Vagina (tissue), 2 donors: ENCODE results near the gene FH. TPM values are rescaled to one million over a fixed set of nuclear protein-coding genes. Genes with fewer than 3 reads are reported as not detected.

ENCODE experiments used
- DNase-seq, 2 donors: peaks; one replicate each; pipeline ENCODE4 v3.0.0-alpha.2; 2017; ENCODE audit errors: extremely low spot score in 2 of 2
- H3K27ac ChIP-seq: fragments of 200-600 bp; sonication (generic); one replicate; pipeline ENCODE4 v1.5.1; 2019
- H3K27me3 ChIP-seq: fragments of 200-600 bp; sonication (generic); one replicate; pipeline ENCODE4 v1.5.1; 2019
- H3K36me3 ChIP-seq, 2 donors: fragments of 200-600 bp; sonication (generic); one replicate each; pipeline ENCODE4 v1.5.1; 2017 to 2019
- H3K4me1 ChIP-seq: fragments of 200-600 bp; sonication (generic); one replicate; pipeline ENCODE4 v1.5.1; 2019
- H3K4me3 ChIP-seq, 2 donors: fragments of 200-600 bp; sonication (generic); 1 replicate in 1 of 2; 2 replicates in 1 of 2; pipeline ENCODE4 v1.5.1; 2016 to 2019
- H3K9me3 ChIP-seq: fragments of 200-600 bp; sonication (generic); one replicate; pipeline ENCODE4 v1.5.1; 2019
- CTCF ChIP-seq, 3 experiments: fragments of 450-650 bp in 2 of 3; fragments of 200-600 bp in 1 of 3; sonication (generic) in 1 of 3; IDR thresholded peaks; one replicate each; pipeline ENCODE4 v1.5.1; 2017 to 2019; ENCODE audit warnings: antibody characterized with exemption in 3 of 3, mild to moderate bottlenecking in 2 of 3, moderate library complexity in 2 of 3
- POLR2A ChIP-seq, 2 donors: fragments of 450-650 bp; IDR thresholded peaks; one replicate each; pipeline ENCODE4 v1.6.1; 2017; ENCODE audit warnings: antibody characterized with exemption in 2 of 2, mild to moderate bottlenecking in 2 of 2, moderate library complexity in 2 of 2
- POLR2AphosphoS5 ChIP-seq, 2 donors: sonication (generic); formaldehyde crosslinking; IDR thresholded peaks; one replicate each; pipeline ENCODE4 v1.9.0; 2017; ENCODE audit warnings: antibody characterized with exemption in 2 of 2, mild to moderate bottlenecking in 2 of 2, low read depth in 1 of 2; ENCODE audit not compliant: insufficient read depth in 1 of 2
- intact Hi-C: fragments of 100-400 bp; cut with DNase I; formaldehyde crosslinking; loops from one replicate; pipeline ENCODE4 v1.15.1; 2023
- total RNA-seq: library from RNA; depleted of rRNA; stranded (reverse); fragments of >200 nt; gene quantifications from one replicate; pipeline ENCODE4 v1.2.3, GENCODE V29; 2016

The FH gene
- total RNA-seq, result 33.6 TPM

DNA sequence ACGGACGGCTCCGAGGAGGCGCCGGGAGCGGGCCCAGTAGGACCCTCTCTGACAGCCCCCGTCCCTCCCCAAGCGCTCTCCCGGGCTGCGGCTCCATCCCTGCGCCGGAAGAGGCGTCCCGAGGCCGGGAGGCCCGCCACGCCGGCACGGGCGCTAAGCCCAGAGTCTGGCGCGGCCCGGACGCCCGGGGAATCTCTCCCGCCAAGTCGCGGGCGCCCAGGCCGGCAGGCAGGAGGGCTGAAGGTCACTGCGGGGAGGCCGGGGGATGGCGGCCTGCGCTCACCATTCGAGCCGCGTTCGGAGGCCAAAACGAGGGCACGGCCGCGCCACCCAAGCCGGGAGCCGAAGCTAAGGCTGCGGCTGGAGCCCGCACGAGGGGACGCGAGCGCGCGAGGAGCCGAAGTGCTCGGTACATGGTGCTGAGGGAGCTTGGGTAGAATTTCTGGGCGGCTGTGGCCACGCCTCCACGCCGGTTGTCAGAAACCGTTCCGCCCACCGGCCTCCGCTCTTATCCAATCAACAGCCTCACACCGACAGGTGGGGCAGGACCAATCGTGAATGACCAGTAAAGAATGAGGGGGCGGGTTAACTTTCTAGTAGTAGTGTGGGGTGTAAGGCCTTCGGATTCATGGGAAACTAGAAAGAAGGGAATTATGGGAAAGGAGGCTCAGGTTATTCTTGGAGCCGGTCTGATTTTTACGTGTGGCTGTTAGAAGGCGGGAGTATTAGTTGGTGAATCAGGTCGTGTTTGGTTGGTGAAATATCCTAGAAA lies at the start of gene FH:
TSS of gene FH (minus strand) at position 448 of the 772 bp plus-strand sequence. CDS start at position 415, 33 bp downstream.
- intact Hi-C loops, result no loop called here
- H3K4me1 ChIP-seq, result peaks cover 18% of the 10 kb centered on the region
- H3K9me3 ChIP-seq, result no peaks in the 10 kb centered on the region
- H3K27ac ChIP-seq, result peak within 1 kb of the TSS; percentile 79
- H3K36me3 ChIP-seq, result no peaks in the 10 kb centered on the region
- H3K27me3 ChIP-seq, result no peaks in the 10 kb centered on the region
- peak within 1 kb of the TSS; percentile 75 to 79 for H3K4me3 ChIP-seq
- peak; percentile 98 to 99 for DNase-seq
- TF ChIP-seq POLR2A (IDR thresholded peaks at IDR 0.05) (peak in 1 of 2 donors; percentile 83), POLR2AphosphoS5 (IDR thresholded peaks at IDR 0.05; ENCODE audit: insufficient read depth in 1 of 2, low read depth in 1 of 2) (peak; percentile 94 to 99), CTCF (IDR thresholded peaks at IDR 0.05) (no peak)

DNA sequence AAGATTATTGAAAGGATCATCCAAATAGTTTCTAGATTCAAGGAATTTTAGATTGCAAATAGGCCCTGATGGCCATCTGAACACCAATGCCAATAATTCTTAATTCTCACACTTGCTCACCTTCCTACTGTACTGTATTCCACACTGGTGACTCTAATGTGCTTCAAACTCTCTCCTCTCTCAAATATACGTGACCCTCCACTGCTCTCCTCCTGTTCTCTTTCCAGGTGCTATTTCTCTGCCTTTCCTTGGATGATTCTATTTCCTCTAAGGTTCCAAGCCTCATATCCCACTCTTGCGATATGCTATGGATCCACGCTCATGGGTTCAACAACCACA lies 41.3 kb upstream of the FH start:
- Histone ChIP-seq H3K4me3 (no peak overlapping the region), H3K27me3 (no peaks in the 10 kb centered on the region), H3K4me1 (peaks cover 6% of the 10 kb centered on the region), H3K9me3 (no peaks in the 10 kb centered on the region), H3K27ac (no peak overlapping the region), H3K36me3 (no peaks in the 10 kb centered on the region)
- DNase-seq, result no peak
- TF ChIP-seq POLR2A (IDR thresholded peaks at IDR 0.05) (no peak), POLR2AphosphoS5 (IDR thresholded peaks at IDR 0.05; ENCODE audit: insufficient read depth in 1 of 2, low read depth in 1 of 2) (no peak), CTCF (IDR thresholded peaks at IDR 0.05) (no peak)
- intact Hi-C loops, result no loop called here

DNA sequence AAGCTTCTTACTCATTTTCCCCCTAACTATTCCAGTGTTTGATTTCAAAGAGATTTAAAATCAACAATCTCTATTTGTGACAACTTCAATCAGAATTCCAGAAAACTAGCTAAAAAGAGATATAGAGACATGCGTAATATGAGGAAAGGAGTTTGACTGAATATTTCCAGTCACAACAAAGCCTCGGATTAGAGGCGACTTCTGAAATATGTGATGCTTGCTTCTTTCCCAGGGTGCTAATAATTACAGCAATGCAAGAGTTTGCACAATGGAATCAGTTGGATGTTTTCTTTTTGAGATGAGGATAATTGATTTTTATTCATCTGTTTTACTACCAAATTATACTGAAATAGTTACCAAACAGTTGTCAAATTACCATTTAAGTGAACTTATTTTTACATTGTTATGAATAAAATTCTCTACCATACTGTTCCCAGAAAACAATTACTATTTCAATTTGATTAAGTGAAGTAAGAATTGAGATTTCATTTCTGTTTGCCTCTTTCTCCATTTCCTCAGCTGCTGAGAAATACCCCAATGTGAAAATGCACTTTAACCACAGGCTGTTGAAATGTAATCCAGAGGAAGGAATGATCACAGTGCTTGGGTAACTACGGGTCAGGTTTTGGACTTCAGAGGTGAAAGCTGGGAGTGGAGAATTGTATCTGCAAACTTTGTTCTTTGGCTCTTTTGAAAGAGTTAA lies 40.7 kb upstream of the FH start:
- Histone ChIP-seq H3K27ac (no peak overlapping the region), H3K4me1 (peaks cover 6% of the 10 kb centered on the region), H3K36me3 (no peaks in the 10 kb centered on the region), H3K4me3 (no peak overlapping the region), H3K27me3 (no peaks in the 10 kb centered on the region), H3K9me3 (no peaks in the 10 kb centered on the region)
- DNase-seq, result no peak
- intact Hi-C loops, result no loop called here
- TF ChIP-seq POLR2AphosphoS5 (IDR thresholded peaks at IDR 0.05; ENCODE audit: insufficient read depth in 1 of 2, low read depth in 1 of 2), result no peak
- TF ChIP-seq CTCF (IDR thresholded peaks at IDR 0.05), result no peak
- TF ChIP-seq POLR2A (IDR thresholded peaks at IDR 0.05), result no peak

GRCh38 chr1:241557551-241558193 lies 38.1 kb upstream of the FH start:
- H3K4me1 ChIP-seq, result peaks cover 6% of the 10 kb centered on the region
- intact Hi-C loops, result no loop called here
- no peaks in the 10 kb centered on the region for H3K9me3 ChIP-seq
- H3K36me3 ChIP-seq, result no peaks in the 10 kb centered on the region
- no peak for TF ChIP-seq CTCF (IDR thresholded peaks at IDR 0.05)
- DNase-seq, result no peak
- no peak overlapping the region for H3K4me3 ChIP-seq
- no peak overlapping the region for H3K27ac ChIP-seq
- H3K27me3 ChIP-seq, result no peaks in the 10 kb centered on the region
